Occipital lobe (tissue), 2 donors: ENCODE measurements around the gene ANKRD60. TPM values are rescaled to one million over a fixed set of nuclear protein-coding genes. Genes with fewer than 3 reads are reported as not detected.

Source experiments
- DNase-seq: peaks from one replicate; lab custom pipeline; 2025; lab: John Stamatoyannopoulos, UW
- total RNA-seq: library from RNA; depleted of rRNA; stranded (reverse); fragments of >200 nt; gene quantifications from one replicate; pipeline ENCODE4 v1.2.3, GENCODE V29; 2014

The ANKRD60 gene
- total RNA-seq, 1 donor from 2014 or later = not detected

GRCh38 chr20:58194175-58194791 is 34.2 kb downstream of the ANKRD60 start:
- no peak for DNase-seq

DNA sequence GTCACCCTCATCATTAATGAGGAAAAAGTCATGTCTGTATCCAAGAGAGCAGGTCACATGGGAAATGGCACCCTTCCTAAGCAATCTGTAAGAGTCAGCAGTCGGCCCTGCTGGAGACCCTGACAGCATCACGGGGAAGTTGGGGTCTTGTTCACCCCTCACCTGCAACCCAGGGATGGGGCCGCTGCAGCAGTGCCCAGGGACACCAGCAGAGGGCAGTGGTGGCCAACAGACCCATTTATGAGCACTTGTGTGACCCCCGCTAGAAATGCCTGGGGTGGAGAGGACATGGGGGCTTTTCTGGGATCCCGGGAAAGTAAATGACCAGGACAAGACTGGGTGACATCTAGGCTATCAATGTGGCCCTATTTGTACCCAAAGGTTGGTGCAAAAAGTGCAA is 35.9 kb downstream of the ANKRD60 start:
- DNase-seq = no peak

- no peak for DNase-seq
These were observed 36.4 kb downstream of the ANKRD60 start for GRCh38 chr20:58192065-58192464.

DNA sequence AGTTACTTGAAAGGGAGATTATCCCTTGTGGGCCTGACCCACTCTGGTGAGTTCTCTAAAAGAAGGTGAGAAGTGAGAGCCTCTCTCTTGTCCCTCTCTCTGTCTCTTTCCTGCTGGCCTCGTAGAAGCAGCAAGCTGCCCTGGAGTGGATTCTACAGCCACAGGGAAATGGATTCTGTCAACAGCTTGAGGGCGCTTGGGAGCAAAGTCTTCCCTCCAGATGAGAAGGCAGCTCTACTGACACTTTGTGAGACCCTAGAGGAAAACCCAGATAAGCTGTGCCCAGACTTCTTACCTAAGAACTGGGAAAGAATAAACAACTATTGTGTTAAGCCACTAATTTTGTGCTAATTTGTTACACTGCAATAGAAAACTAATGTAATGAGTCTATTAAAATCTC is 39.9 kb downstream of the ANKRD60 start:
- no peak for DNase-seq

- no peak for DNase-seq
These were observed 43.5 kb downstream of the ANKRD60 start for GRCh38 chr20:58184984-58185383.

DNA sequence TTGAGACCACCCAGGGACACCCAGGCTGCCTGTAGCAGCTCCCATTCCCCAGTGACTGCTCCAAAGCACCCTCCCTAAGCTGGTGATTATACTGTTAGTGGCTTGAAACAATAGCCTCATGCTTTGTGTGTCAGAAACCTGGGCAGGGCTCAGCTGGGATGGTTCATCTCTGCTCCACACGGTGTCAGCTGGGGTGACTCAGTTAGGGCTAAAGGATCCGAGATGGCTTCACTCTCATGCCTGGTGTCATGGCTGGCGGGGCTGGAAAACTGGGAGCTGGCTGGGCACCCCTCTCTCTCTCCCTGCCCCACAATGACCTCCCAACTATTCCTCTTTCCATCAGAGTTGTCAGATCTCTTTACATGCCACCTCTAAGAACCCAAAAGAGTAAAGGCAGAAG is 44.4 kb downstream of the ANKRD60 start:
- no peak for DNase-seq

GRCh38 chr20:58182521-58183140 is 45.8 kb downstream of the ANKRD60 start:
- no peak for DNase-seq

GRCh38 chr20:58179432-58180099 is 48.9 kb downstream of the ANKRD60 start:
- peak; percentile 11 for DNase-seq

DNA sequence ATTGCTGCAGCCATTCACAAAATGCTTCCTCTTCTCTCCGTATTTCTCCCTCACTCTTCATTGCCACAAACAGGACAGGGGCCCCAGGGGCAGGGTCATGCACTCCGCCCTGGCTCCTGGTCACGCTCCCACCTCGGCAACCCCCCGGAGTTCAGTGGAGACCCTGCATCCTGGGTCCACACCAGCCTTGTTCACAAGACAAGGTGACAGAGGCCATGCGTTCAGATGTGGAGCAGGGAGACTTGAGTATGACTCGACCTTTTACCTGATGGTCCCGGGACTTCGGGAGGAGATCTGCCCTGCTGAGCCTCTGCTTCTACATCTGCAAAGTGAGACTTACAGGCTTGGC is 49.4 kb downstream of the ANKRD60 start:
- no peak for DNase-seq

- no peak for DNase-seq
These were observed 50.7 kb downstream of the ANKRD60 start for GRCh38 chr20:58177799-58178198.

DNA sequence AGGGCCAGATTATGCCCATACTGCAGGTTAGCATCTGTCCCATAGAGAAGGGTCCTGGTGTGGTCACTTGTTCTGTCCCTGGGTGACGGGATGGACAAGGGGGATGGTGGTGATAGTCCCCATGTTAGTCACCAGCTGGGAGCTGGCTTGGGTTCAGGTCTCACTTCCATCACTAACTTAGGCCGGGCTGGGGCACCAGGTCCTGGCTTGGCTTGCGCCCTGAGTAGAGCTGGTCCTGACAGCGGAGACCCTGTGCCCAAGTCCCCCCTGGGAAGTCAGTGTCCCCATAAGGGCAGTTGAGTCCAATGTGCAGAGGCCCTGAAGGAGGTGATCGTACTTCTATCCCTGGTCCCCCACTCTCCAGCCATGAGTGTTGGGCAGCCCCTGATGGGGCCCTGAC is 52.6 kb downstream of the ANKRD60 start:
- no peak for DNase-seq

- DNase-seq = no peak
These were observed 53.0 kb downstream of the ANKRD60 start for GRCh38 chr20:58175425-58175824.

- no peak for DNase-seq
These were observed 53.7 kb downstream of the ANKRD60 start for GRCh38 chr20:58174708-58175280.

GRCh38 chr20:58173930-58174707 is 54.3 kb downstream of the ANKRD60 start:
- no peak for DNase-seq

DNA sequence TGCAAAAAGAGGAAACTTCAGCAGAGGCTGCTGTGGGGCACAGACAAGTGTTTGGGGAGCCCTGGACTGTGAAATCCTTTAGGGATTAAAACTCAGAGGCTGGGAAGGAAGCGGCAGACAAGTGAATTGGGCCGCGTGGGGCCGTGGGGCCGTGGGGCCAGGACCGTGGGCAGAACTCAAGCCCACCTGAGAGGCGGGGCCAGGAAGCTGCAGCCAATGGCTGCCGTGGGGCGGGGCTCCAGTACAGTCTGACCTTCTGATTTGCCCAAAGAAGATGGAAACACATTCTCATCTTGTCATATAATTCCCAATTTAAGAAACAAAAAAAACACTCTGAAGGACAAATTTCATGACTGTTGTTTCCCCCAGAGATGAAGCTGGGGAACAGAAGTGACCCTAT is 55.4 kb downstream of the ANKRD60 start:
- DNase-seq = no peak

DNA sequence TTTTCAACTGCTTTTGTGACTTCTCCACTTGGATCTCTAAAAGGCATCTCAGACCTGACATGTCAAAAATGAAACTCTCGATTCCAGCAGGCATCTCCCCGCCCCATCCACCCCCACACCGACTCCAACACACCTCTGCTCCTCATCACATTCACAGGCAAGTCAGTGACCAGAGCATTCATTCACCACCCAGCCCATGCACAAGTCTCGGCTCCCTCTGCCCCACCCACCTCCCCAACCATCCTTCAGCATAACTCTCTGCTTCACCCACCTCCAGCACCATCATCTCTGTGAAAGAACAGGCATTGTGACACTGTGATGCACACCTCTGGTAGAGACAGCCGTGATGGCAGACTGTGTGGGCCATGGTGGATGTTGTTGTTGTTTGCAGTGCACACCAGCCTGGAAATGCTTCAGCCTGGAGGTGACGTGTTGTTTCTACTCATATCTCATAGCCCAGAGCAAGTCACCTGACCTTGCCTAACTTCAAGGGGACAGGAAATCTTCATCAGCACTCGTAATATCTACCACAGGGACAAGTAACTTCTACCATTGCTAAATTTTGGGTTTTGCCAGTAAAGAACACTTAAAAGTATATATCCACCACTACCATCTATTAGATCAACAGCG is 56.5 kb downstream of the ANKRD60 start:
- no peak for DNase-seq

DNA sequence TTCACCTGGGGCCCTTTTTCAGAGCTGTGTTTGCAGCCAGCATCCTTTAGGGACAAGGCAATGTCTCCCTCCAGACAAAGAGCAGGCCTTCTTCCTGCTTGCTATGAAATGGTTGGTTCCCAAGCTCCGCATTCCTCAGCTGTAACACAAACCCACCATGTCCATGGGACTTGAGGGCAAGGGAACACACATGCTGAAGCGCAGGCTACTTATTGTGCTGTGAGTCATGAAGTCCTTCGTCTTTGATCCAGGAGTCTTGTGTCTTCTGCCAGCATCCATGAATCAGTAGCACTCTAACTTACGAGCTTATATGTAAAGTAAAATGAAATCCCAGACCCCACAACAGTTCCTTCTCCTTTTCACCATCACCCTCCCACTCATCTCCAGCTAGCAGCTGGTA is 59.0 kb downstream of the ANKRD60 start:
- no peak for DNase-seq

DNA sequence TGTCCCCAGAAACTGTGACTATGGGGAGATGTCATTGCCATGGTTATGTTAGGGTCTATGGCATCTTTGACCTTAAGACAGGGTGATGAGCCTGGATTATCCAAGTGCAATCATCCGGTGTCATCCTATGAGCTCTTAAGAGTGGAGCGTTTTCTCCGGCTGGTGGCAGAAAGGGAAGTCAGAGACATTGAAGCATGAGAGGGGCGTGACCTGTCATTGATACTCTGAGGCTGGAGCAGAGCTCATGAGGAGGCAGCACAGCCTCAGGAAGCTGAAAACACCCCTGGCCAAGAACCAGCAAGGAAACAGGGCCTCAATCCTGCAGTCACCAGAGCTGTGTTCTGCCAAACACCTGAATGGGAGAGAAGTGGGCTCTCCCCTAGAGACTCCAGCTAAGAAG is 59.6 kb downstream of the ANKRD60 start:
- DNase-seq = no peak

DNA sequence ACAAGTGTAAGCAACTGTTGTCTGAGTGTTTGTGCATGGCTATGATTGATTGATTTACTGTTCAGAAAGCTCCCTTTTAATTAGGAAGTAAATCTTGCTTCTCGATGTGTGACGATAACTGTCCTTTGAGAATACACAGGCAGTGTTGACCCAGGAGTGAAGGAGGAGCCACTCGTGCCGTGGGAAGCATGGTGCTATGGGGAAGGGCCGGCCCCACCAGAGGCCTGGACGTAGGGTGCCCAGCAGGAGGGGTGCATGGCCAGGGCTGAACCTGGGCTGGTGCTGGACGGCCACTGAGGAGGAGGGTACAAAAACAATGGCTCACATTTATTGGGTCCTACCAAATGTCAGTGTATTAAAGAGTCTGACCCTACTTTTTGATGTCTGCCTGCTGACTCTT is 60.7 kb downstream of the ANKRD60 start:
- no peak for DNase-seq
